IgD-negative memory B cell (primary cell): ENCODE data around the gene NR3C2. TPM values are rescaled to one million over a fixed set of nuclear protein-coding genes. Genes with fewer than 3 reads are reported as not detected.
A peak's percentile ranks its signal among the peaks of the same experiment; 100 is the strongest.

Experiments used
- H3K27ac Mint-ChIP-seq, 3 donors: one replicate each; pipeline ENCODE4 v1.8.0; 2020 to 2022; ENCODE audit warnings: mild to moderate bottlenecking in 3 of 3, mixed read lengths in 3 of 3, moderate library complexity in 1 of 3
- H3K27me3 Mint-ChIP-seq: one replicate; pipeline ENCODE4 v1.8.0; 2021; ENCODE audit warnings: mixed read lengths
- H3K36me3 Mint-ChIP-seq: one replicate; pipeline ENCODE4 v1.8.0; 2020; ENCODE audit warnings: mild to moderate bottlenecking, mixed read lengths
- H3K4me1 Mint-ChIP-seq, 3 donors: one replicate each; pipeline ENCODE4 v1.8.0; 2020 to 2022; ENCODE audit warnings: mixed read lengths in 3 of 3, mild to moderate bottlenecking in 1 of 3
- H3K4me3 Mint-ChIP-seq, 4 donors: one replicate each; pipeline ENCODE4 v1.8.0; 2020 to 2022; ENCODE audit warnings: mild to moderate bottlenecking in 4 of 4, mixed read lengths in 4 of 4, moderate library complexity in 3 of 4
- H3K9me3 Mint-ChIP-seq, 3 donors: one replicate each; pipeline ENCODE4 v1.8.0; 2020 to 2021; ENCODE audit warnings: mixed read lengths in 3 of 3, mild to moderate bottlenecking in 1 of 3
- polyA plus RNA-seq: library from polyadenylated mRNA; unstranded; fragments of 300-500 nt; fragmentation: Illumina TruSeq; gene quantifications from one replicate; pipeline ENCODE4 v1.2.3, GENCODE V29; 2021

NR3C2 gene
- polyA plus RNA-seq, 1 donor from 2014 or later: 2.3 TPM

- peaks cover 0 to under 1% (median 0%) of the 10 kb centered on the region in 3 donors for H3K4me1 Mint-ChIP-seq
- H3K27ac Mint-ChIP-seq: no peak overlapping the region
- H3K9me3 Mint-ChIP-seq: peaks cover 5 to 8% (median 6%) of the 10 kb centered on the region in 3 donors
- no peak overlapping the region for H3K4me3 Mint-ChIP-seq
- peaks cover 12% of the 10 kb centered on the region for H3K36me3 Mint-ChIP-seq
- H3K27me3 Mint-ChIP-seq: no peaks in the 10 kb centered on the region
Observed at GRCh38 chr4:148118179-148118578, 324.0 kb downstream of the NR3C2 start.

- H3K4me3 Mint-ChIP-seq: no peak overlapping the region
- H3K27ac Mint-ChIP-seq: no peak overlapping the region
- H3K36me3 Mint-ChIP-seq: peaks cover 12% of the 10 kb centered on the region
- no peaks in the 10 kb centered on the region for H3K4me1 Mint-ChIP-seq
- no peaks in the 10 kb centered on the region for H3K27me3 Mint-ChIP-seq
- H3K9me3 Mint-ChIP-seq: peaks cover 0 to 2% (median under 1%) of the 10 kb centered on the region in 3 donors
Observed at GRCh38 chr4:148116969-148117368, 325.2 kb downstream of the NR3C2 start.

DNA sequence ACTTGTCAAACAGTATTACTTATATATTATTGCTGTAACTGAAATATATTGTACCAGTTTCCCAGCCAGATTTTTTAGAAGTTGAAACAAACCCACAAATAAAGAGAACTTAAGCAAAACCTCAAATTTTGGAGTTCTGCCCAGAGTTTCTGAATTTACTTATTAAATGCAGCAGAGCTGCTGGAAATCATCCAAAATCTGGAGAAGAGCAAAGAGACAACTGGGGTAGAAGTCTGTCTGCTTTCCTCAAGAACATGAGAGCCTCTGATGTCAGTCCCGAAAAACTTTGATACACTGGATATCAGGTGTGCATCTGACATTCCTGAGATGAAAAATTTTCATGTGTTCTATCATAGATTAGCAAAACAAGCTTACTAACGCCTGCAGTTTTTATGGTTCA lies 325.9 kb downstream of the NR3C2 start:
- Mint-ChIP-seq H3K27me3 (no peaks in the 10 kb centered on the region), H3K36me3 (peaks cover 14% of the 10 kb centered on the region), H3K9me3 (peaks cover 0 to 2% (median 0%) of the 10 kb centered on the region in 3 donors), H3K4me1 (no peaks in the 10 kb centered on the region), H3K27ac (no peak overlapping the region), H3K4me3 (no peak overlapping the region)

DNA sequence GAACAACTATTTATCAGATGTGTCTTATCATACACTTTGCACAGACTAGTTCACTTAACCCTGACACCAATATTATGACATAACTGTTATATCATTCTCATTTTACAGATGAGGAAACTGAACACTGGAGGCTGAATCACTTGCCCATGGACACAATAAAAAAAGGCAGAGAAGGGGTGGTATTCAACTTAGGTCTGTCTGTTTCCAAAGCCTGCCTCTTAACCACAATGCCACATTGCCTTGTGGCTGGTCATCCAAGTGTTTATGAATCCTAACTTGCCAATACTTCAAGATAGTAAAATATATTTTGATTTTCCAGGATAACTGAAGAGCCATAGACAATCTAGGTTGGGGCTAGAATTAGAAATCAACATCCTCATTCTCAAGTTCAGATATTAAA lies 327.8 kb downstream of the NR3C2 start:
- Mint-ChIP-seq H3K27me3 (no peaks in the 10 kb centered on the region), H3K36me3 (peaks cover 10% of the 10 kb centered on the region), H3K4me1 (no peaks in the 10 kb centered on the region), H3K27ac (no peak overlapping the region), H3K4me3 (no peak overlapping the region), H3K9me3 (peaks cover 0 to 2% (median 0%) of the 10 kb centered on the region in 3 donors)

GRCh38 chr4:148112231-148112982 lies 329.8 kb downstream of the NR3C2 start:
- Mint-ChIP-seq H3K27ac (no peak overlapping the region), H3K9me3 (peaks cover 0 to 2% (median 0%) of the 10 kb centered on the region in 3 donors), H3K4me3 (no peak overlapping the region), H3K36me3 (peaks cover 13% of the 10 kb centered on the region), H3K27me3 (no peaks in the 10 kb centered on the region), H3K4me1 (no peaks in the 10 kb centered on the region)

DNA sequence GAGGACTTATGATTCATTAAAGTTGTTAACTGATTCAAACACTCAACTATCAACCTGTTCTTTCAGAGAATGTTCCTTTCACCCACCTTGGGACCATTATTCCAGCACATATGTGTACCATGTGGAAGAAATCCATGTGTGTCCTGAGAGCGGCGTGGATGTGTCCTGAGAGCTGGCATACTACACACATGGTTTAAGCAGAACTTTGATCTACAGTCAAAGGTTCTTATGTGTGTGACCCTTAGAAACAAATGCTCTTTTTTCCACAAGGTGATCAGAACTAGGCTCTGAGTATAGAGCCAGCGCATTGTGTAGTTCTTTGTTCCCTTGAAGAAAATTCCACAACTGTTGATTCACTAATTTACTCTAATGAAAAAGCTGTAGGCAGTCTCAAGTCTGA lies 332.0 kb downstream of the NR3C2 start:
- H3K36me3 Mint-ChIP-seq: peaks cover 26% of the 10 kb centered on the region
- no peaks in the 10 kb centered on the region for H3K27me3 Mint-ChIP-seq
- H3K4me1 Mint-ChIP-seq: no peaks in the 10 kb centered on the region
- H3K4me3 Mint-ChIP-seq: no peak overlapping the region
- H3K9me3 Mint-ChIP-seq: peaks cover 0 to 3% (median 2%) of the 10 kb centered on the region in 3 donors
- H3K27ac Mint-ChIP-seq: no peak overlapping the region

DNA sequence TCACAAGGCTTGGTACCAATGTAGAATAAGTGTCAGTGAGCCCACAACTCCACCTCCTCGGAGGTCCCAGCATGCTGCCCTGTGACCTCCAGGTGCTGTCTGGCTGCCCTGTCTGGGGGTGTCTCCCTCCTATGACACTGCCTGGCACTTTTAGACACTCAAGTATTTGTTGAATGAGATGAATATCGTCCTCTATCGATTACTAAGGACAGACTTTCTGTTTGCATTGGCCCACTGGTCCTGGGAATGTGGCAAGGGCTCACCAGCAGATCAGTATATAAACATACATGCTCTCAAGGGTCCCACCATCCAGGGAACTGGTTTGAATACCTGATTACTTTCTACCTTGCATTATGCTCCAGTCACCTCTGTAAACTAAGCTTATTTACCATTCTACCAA lies 333.0 kb downstream of the NR3C2 start:
- Mint-ChIP-seq H3K4me3 (no peak overlapping the region), H3K27ac (no peak overlapping the region), H3K36me3 (peaks cover 27% of the 10 kb centered on the region), H3K4me1 (no peaks in the 10 kb centered on the region), H3K27me3 (no peaks in the 10 kb centered on the region), H3K9me3 (peaks cover 0 to 3% (median 2%) of the 10 kb centered on the region in 3 donors)

DNA sequence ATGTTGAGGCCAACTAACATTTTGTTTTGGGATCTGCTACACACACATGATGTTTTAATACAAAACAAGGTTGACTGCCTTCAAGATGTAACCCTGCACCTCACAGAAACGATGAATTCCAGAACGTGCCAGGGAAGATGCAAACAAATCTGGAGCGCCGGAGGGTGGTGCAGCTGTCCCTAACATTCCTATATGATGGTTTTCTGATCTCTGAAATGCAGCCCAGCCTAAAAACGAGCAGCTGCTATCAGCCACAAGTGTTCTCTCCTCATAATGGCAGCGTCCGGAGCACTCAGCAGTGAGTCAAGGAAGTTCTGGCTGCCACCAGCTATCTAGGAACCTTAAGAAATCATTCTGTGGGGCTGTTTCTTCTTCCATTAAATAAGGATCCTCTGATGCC lies 333.4 kb downstream of the NR3C2 start:
- Mint-ChIP-seq H3K4me3 (no peak overlapping the region), H3K4me1 (no peaks in the 10 kb centered on the region)

DNA sequence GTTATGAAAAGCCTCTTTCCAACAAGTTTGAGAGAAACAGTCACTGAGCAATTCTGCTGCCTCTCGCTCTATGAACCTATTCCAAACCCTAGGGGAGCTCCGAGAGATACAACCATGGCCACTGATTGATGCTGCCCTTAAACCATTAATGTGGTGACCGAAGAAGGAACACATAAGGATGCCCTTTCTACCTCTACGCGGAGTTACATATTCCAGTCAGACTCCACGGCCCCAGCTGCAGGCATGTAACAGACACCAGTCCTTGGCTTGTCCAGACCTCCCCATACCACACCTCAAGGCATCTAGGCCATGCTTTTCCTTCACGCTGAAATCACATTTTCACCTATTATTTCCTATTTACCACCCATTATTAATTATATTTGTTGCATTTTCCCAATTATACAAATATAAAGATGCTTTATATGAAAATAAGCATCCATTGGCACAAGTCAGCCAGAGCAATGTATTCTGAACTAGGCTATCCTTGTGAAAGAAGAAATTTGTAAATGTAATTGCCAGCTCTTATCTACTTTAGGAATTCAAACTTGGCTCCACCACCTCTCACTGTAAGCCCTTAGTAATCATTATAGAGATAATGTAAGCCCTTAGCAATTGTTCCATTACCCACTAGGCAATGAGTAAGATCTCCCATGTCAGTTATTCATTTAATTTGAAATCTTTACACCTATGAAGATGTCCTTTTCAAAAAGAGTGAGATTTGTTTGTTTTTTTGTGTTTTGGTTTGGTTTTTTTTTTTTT lies 338.4 kb downstream of the NR3C2 start:
- H3K36me3 Mint-ChIP-seq: peaks cover 18% of the 10 kb centered on the region
- H3K4me1 Mint-ChIP-seq: peaks cover 0 to 2% (median 1%) of the 10 kb centered on the region in 3 donors
- H3K9me3 Mint-ChIP-seq: peaks cover 0 to 3% (median 0%) of the 10 kb centered on the region in 3 donors
- H3K27ac Mint-ChIP-seq: no peak overlapping the region
- no peaks in the 10 kb centered on the region for H3K27me3 Mint-ChIP-seq
- H3K4me3 Mint-ChIP-seq: peak overlapping the region in 1 of 4 donors; percentile 8

More for the DNA sequence above, 333.4 kb downstream of the NR3C2 start:
- Mint-ChIP-seq H3K36me3 (peaks cover 27% of the 10 kb centered on the region), H3K27me3 (no peaks in the 10 kb centered on the region), H3K27ac (no peak overlapping the region), H3K9me3 (peaks cover 0 to 3% (median 2%) of the 10 kb centered on the region in 3 donors)

DNA sequence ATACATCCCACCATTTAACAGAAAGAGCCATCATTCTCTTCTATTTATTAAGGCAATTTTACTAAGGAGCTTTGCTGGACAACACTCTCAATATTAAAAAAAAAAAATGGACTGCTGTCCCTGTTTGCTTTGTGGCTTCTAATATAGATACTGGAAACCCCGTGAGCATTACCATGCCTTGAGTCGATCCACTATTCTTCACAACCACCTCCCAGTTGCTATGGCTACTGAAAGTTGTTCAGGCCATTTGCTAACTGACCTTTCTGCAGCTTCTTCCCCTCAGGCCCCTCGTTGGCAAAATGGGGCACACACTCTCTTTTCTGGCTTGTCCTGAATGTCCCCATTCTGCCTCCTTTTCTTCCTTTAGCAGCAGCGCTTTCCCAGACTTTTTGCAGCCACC lies 340.4 kb downstream of the NR3C2 start:
- no peak overlapping the region for H3K4me3 Mint-ChIP-seq
- peaks cover 10% of the 10 kb centered on the region for H3K36me3 Mint-ChIP-seq
- no peaks in the 10 kb centered on the region for H3K9me3 Mint-ChIP-seq
- H3K27ac Mint-ChIP-seq: no peak overlapping the region
- H3K27me3 Mint-ChIP-seq: no peaks in the 10 kb centered on the region
- peaks cover 0 to 2% (median 1%) of the 10 kb centered on the region in 3 donors for H3K4me1 Mint-ChIP-seq

DNA sequence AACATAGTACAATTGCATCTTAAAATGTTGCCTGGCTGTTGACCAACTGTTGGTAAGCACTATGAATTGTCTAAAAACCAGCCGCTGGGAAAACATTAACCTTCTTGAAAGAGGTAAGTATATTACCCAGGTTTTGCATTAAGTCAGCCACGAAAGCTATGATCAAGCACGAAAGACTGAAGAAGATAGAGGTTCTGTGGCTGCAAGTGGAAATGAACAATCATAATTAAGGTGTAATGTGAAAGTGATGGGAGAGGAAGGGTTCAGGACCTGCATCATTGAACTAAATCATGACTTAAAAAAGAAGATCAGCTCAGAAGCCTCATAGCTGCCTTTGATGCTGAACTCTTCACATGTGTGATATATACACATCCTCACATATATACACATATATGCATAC lies 341.0 kb downstream of the NR3C2 start:
- Mint-ChIP-seq H3K36me3 (peaks cover 5% of the 10 kb centered on the region), H3K27me3 (no peaks in the 10 kb centered on the region), H3K4me3 (no peak overlapping the region), H3K9me3 (no peaks in the 10 kb centered on the region), H3K27ac (no peak overlapping the region), H3K4me1 (peaks cover 0 to 2% (median 1%) of the 10 kb centered on the region in 3 donors)

DNA sequence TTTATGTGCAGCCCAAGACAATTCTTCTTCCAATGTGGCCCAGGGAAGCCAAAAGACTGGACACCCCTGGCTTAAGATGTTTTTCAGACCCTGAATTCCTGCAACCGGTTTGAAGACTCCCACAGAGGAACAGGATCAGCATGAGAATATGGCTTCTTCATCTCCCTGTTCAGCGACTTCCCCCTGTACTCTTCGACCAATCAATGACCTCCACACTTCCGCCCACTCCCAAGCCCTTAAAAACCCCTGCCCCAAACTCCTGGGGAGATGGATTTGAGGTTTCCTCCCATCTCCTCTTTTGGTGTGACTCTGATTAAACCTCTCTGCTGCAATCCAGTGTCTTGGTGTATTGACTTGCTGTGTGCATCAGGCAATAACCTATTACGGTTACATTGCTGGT lies 344.4 kb downstream of the NR3C2 start:
- Mint-ChIP-seq H3K27ac (no peak overlapping the region), H3K4me3 (no peak overlapping the region), H3K36me3 (peaks cover 4% of the 10 kb centered on the region), H3K4me1 (peaks cover 0 to 2% (median 1%) of the 10 kb centered on the region in 3 donors), H3K27me3 (no peaks in the 10 kb centered on the region), H3K9me3 (peaks cover 0 to 1% (median 0%) of the 10 kb centered on the region in 3 donors)

DNA sequence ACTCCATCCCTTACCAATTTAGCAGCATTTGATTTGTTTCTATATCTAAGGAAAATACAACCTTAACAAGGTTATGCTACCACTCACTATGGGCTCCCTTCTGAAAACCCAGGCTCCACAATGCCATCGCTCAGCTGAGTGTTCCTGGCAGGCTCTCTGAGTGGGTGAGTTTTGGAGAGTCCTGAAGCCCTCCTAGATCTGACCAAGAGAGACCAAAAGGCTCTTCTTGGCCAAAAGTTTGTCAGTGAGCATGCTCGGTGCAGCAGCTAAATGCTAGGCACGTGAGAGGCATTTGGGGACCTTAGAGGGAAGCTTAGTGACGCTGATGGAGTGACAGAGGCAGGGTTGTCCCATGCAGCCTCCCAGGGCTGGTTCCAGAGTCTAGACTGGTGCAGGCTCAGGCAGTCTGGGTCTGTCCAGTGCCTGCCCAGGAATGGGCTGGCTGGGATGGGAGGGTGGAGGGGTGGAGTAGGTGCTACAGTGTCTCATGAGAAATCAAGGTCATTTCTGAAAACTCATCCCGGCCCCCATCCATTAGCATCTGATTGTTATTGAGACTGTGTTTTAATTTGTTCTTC lies 346.8 kb downstream of the NR3C2 start:
- no peaks in the 10 kb centered on the region for H3K4me1 Mint-ChIP-seq
- H3K36me3 Mint-ChIP-seq: peaks cover 4% of the 10 kb centered on the region
- H3K27me3 Mint-ChIP-seq: no peaks in the 10 kb centered on the region
- H3K9me3 Mint-ChIP-seq: peaks cover 0 to 1% (median 0%) of the 10 kb centered on the region in 3 donors
- no peak overlapping the region for H3K27ac Mint-ChIP-seq
- no peak overlapping the region for H3K4me3 Mint-ChIP-seq

GRCh38 chr4:148094149-148094548 lies 348.1 kb downstream of the NR3C2 start:
- Mint-ChIP-seq H3K9me3 (peaks cover 0 to 1% (median 0%) of the 10 kb centered on the region in 3 donors), H3K36me3 (peaks cover 6% of the 10 kb centered on the region), H3K27ac (no peak overlapping the region), H3K27me3 (no peaks in the 10 kb centered on the region), H3K4me3 (no peak overlapping the region), H3K4me1 (no peaks in the 10 kb centered on the region)

DNA sequence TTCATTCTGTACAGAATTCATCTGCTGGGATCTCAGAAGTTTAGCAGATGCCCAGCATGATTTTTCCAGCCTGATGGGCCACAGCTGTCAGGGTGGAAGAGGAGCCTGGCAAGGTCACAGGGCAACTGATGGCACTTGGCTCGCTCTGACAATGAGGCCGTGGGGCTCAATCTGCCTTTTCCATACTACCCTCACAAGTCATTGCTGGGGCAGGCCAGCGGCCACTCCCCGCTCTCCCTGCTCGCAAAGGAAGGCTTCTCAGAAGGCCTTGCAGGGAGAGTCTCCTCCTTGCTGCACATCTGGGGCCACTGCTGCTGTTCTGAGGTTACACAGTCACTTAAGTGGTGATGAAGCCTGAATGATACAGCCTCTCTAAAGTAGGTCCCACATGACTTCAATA lies 349.1 kb downstream of the NR3C2 start:
- peak overlapping the region in 1 of 3 donors; percentile 58 for H3K27ac Mint-ChIP-seq
- H3K4me1 Mint-ChIP-seq: no peaks in the 10 kb centered on the region

More for the DNA sequence above, 349.1 kb downstream of the NR3C2 start:
- H3K9me3 Mint-ChIP-seq: peaks cover 0 to 2% (median 1%) of the 10 kb centered on the region in 3 donors
- H3K36me3 Mint-ChIP-seq: peaks cover 6% of the 10 kb centered on the region
- no peak overlapping the region for H3K4me3 Mint-ChIP-seq
- no peaks in the 10 kb centered on the region for H3K27me3 Mint-ChIP-seq
